ENCODE measurements around the gene ADAT1.
A peak's percentile ranks its signal among the peaks of the same experiment; 100 is the strongest.

Gene ADAT1

DNA sequence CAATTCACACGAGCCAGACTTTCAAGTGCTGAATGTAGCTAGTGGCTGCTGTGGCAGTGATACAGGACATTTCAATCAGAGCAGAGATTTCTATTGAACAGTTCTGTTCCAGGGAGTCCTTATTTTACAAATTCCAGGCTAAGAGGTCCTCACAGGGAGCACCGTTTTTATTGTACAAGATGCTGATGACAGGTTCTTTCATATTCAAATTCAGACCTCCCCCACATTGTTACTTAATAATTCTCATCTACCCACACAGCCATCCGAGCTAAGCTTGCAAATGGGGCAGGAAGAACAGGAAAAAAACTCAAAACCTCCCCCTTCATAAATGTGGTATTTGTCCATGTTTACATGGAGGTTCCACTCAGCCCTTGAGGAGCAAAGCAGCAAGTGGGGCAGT, 47.1 kb downstream of the ADAT1 start:
- DNase-seq, result no peak

DNA sequence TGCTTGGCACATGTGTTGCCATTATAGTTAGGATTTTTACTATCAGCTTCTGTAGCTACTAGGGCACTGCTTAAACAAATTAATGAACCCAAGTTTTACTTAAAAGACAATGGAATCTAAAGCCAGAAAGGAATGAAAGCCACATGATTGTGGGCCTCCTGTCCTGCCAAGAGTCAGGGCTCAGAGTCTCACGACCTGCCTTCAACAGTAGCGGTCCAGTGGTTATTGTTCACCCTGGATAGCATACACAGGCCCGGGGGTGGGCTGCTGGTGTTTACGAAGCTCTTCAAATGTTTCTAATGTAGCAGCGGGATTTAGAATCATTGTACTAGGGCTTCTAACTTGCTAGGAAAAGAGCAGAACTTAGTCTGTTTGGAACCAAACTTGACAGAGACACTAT, 49.1 kb downstream of the ADAT1 start:
- no peak for DNase-seq

GRCh38 chr16:75572864-75573542, 50.1 kb downstream of the ADAT1 start:
- DNase-seq, result no peak

GRCh38 chr16:75570396-75571065, 52.5 kb downstream of the ADAT1 start:
- DNase-seq, result no peak

DNA sequence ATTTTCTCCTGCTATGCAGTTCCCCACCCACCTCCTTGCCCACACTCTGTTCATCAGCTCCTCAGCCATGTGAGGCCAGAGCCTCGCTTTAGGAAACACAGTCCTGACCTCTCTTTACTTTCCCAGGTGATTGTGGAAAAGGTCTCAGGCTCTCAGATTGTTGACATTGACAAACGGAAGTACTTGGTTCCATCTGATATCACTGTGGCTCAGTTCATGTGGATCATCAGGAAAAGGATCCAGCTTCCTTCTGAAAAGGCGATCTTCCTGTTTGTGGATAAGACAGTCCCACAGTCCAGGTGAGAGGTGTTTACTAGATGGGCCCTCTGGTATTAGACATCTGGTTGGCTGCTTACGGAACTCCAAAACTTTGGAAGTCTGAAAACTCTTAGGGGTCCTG, 55.2 kb downstream of the ADAT1 start:
- DNase-seq, result no peak

DNA sequence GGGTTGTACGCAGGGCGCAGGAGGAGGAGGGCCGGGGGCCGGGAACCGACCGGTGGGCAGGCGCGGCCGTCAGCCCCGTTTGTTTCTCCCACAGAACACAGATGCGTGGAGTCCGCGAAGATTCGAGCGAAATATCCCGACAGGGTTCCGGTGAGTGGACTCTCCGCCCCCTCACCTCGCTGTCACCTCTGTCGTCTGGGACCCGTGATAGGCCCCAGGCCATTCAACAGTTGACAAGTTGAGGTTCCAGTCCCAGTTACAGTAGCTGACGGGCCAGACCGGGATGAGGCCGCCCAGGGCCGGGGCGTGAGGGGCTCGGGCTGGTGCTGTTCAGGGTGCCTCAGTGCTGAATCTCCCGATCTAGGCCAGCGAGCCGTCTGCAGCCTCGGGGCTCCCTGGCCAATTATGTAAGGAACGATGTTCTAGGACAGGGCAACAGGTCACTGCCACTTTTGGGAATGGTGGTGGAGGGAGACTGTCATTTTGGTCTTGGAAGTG, 56.3 kb downstream of the ADAT1 start:
- no peak for DNase-seq

- DNase-seq, result peak; percentile 97
Observed at GRCh38 chr16:75566040-75566757, 56.9 kb downstream of the ADAT1 start, which contains the start of gene GABARAPL2. TSS of gene GABARAPL2 (plus strand) at chr16:75566379. CDS start at chr16:75566487, 108 bp downstream.

DNA sequence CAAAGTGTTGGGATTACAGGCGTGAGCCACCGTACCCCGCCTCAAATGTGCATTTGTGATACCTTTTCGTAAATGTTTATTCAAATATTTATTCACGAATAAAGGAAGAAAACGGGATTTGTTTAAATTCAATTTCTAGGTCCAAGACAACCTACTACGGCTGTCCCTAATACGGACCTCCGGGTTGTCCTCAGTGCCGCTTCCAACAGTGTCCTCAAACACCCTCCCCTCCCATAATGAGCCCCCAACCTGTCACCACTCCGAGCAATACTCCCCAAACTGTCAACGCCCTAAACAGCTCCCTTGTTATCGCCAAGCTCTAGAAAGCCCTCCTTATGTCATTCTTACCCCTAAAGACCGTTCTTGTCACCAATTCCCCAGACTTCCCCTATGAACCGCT, 57.4 kb downstream of the ADAT1 start:
- DNase-seq, result no peak

GRCh38 chr16:75559564-75560372, 63.3 kb downstream of the ADAT1 start:
- DNase-seq, result no peak

DNA sequence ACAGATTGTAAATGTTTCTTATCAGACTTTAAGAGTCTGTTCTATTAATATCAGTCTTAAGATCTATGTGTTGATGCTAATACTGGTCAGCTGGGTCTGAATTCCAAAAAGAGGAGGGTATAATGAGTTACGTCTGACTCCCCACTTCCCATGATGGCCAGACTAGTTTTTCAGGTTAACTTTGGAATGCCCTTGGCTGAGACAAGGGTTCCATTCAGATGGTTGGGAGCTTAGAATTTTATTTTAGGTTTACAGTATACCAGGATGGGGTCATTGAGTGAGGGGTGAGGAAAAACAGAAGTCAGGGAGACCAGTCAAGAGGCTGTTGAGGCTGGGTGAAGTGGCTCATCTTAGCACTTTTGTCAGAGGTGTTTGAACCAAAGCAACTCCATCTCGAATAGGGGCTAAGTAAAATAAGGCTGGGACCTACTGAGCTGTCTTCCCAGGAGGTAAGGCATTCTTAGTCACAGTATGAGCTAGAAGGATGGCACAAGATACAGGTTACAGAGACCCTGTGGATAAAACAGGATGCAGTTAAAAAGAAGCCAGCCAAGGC, 64.2 kb downstream of the ADAT1 start:
- DNase-seq, result no peak

GRCh38 chr16:75556431-75556950, 66.6 kb downstream of the ADAT1 start:
- no peak for DNase-seq

DNA sequence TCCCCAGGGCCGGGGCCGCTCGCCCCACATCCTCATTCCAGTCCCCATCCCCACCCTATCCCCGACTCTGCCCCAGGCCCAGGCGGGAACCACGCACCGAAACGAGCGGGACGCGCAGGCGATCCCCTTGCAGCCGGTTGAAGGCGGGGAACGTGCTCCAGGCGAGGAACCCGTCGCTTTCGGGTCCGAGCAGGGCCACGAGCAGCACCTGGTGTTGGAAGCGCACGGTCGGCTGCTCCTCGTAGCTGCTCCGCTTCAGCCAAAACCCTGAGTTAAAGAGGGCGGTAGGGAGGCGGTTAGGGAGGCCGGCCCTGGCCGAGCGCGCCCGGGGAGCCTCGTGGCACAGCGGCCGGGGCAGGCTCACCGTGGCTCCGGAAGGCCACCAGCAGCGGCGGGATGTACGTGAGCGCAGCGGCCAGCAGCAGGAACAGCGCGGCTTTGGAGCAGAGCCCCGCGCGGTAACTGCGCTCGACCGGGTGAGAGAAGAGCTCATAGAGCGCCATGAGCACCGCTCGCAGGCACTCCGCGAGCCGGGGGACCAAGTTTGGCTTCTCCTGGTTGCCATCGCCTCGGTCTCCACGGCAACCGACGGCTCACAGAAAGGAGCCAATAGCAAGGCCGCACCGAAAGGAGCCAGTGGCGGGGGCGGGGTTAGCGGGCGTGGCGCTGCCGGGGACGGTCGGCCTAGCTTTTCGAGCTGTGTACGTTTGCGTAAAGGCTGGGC, 67.2 kb downstream of the ADAT1 start, which contains the start of gene TMEM231:
Gene TMEM231 (minus strand): TSS at position 546 of the 724 bp plus-strand sequence. CDS start 43 bp downstream, at position 503.
- peak; percentile 96 for DNase-seq

DNA sequence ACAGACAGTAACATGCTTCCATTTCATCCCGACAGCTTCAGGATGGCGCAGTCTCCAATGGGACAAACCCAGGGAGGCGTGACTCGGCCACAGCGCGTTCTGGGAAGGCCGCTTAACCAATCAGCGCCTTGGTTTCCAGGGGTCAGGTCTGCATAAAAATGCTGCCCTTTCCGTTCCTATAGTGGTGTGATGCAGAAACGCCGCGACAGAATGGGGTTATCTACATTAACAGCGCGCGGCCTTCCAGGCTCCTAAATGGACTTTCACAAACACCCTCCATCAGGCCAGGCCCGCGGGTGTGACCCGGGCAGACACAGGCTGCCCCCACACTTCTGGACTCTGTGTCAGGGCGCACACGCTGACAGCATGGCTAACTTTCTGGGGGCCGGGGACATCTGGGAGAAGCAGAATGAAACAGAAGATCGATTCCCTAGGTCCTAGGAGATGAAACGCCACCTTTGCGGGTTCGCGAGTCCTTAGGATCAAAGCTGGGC, 67.8 kb downstream of the ADAT1 start:
- DNase-seq, result no peak

DNA sequence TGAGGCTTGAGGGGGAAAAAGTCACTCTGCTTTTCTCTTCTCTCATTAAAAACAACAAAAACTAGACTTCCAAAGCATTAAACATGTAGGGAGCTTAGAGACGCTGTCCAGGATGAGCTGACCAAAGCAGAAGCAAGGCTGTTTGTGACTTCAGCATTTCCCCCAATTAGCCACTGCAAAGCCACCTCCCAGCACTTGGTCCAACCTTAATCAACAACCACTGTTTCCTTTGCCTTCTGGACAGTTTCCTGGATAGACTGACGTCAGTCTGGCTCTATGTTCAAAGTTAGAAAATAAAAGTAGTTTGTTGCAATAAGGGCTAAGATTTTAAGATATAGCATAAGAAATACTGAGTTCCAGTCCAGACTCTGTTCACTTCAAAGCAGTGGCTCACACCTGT, 70.1 kb downstream of the ADAT1 start:
- no peak for DNase-seq

DNA sequence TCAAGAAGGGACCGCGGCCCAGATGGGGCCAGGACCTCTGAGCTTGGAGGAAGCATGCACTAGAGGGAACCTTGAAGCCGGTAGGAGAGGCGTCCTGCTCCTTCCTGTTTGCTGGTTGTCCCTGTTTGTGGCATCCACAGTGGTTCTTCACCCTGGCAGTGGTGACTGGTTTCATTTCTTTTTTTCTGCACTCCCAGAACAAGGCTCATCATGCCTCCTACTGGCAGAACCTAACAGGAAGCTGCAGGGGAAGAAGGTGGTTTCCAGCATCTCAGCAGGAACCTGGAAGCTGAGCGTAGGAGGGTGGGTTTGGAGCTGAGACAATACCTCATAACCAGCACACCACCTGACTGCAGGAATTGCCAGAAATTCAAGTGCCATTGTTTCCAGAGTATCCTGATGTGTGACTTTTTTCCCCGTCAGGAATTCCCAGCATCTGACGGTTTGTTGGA, 72.8 kb downstream of the ADAT1 start:
- no peak for DNase-seq

All from activated T-cell treated with anti-CD3 and anti-CD28 coated beads, Interleukin-2, amount 50 U/mL, for 1 hour (primary cell).